A549 (cell line): ENCODE measurements around the gene PIGS. TPM values are rescaled to one million over a fixed set of nuclear protein-coding genes. Genes with fewer than 3 reads are reported as not detected.
A peak's percentile ranks its signal among the peaks of the same experiment; 100 is the strongest.

ENCODE experiments used
- ATAC-seq, 2 experiments: fragments of 200-7000 bp in 1 of 2; fragments of >200 bp in 1 of 2; cut with Nextera tagmentation in 1 of 2; cut with Tn5 transposase in 1 of 2; 3 replicates each; pipeline versions ENCODE4 v1.8.0 to v1.9.1; 2018 to 2020; ENCODE audit warnings: mild to moderate bottlenecking in 1 of 2, moderate library complexity in 1 of 2
- CTCF ChIA-PET: fragments of 300-600 bp; sonication (Branson Sonifier 250); formaldehyde crosslinking; extraction: SDS; loops from one replicate; lab custom pipeline; 2021; ENCODE audit warnings: antibody characterized with exemption, inconsistent platforms; lab: Yijun Ruan, JAX
- POLR2A ChIA-PET: fragments of 350-600 bp; formaldehyde crosslinking; extraction: SDS; loops from one replicate; lab custom pipeline; 2021; ENCODE audit warnings: antibody characterized with exemption, inconsistent platforms; lab: Yijun Ruan, JAX
- DNase-seq, 2 experiments: peaks; one replicate each; pipeline versions ENCODE4 v3.0.0 to v3.0.0-alpha.2; 2011 to 2016; ENCODE audit warnings: low read depth in 1 of 2, low spot score in 1 of 2
- FAIRE-seq: peaks from 2 replicates; lab custom pipeline; 2011; peaks lifted over from hg19 to GRCh38; lab: Jason Lieb, UNC
- H3K27ac ChIP-seq, 2 experiments: fragments of >200 bp; sonication (Bioruptor Twin); formaldehyde crosslinking; 3 replicates each; pipeline ENCODE4 v1.5.1; 2016 to 2017
- H3K4me1 ChIP-seq: fragments of >200 bp; sonication (Bioruptor Twin); formaldehyde crosslinking; 3 replicates; pipeline ENCODE4 v1.6.1; 2016
- H3K4me2 ChIP-seq: fragments of >200 bp; sonication (Bioruptor Twin); formaldehyde crosslinking; 3 replicates; pipeline ENCODE4 v1.6.1; 2016
- H3K4me3 ChIP-seq: fragments of >200 bp; sonication (Bioruptor Twin); formaldehyde crosslinking; 3 replicates; pipeline ENCODE4 v1.5.1; 2016
- H3K9me3 ChIP-seq: fragments of >200 bp; sonication (Bioruptor Twin); formaldehyde crosslinking; 3 replicates; pipeline ENCODE4 v1.6.1; 2016
- BHLHE40 ChIP-seq: IDR thresholded peaks from 2 replicates; pipeline ENCODE4 v1.6.1; 2012; ENCODE audit warnings: low read depth, low read length, inconsistent platforms
- CBX8 ChIP-seq: fragments of 200-600 bp; sonication (generic); IDR thresholded peaks from 2 replicates; pipeline ENCODE4 v1.6.1; 2016
- CTCF ChIP-seq: fragments of >200 bp; sonication (Bioruptor Twin); formaldehyde crosslinking; IDR thresholded peaks from 3 replicates; pipeline ENCODE4 v1.5.1; 2016
- FOSL2 ChIP-seq, 2 experiments: fragments of 450-650 bp in 1 of 2; fragments of >200 bp in 1 of 2; sonication (Bioruptor Twin) in 1 of 2; formaldehyde crosslinking; IDR thresholded peaks; 2 replicates each; pipeline versions ENCODE4 v1.5.0 to v1.6.1; 2016 to 2020; ENCODE audit warnings: mild to moderate bottlenecking in 1 of 2, moderate library complexity in 1 of 2
- FOXS1 ChIP-seq: fragments of 250-450 bp; sonication (Bioruptor Pico); IDR thresholded peaks from 2 replicates; pipeline ENCODE4 v1.5.0; 2020; ENCODE audit warnings: mild to moderate bottlenecking, moderate library complexity
- GATA3 ChIP-seq: IDR thresholded peaks from 2 replicates; pipeline ENCODE4 v1.6.1; 2012; ENCODE audit warnings: borderline replicate concordance
- KDM1A ChIP-seq: fragments of 200-600 bp; sonication (generic); IDR thresholded peaks from 2 replicates; pipeline ENCODE4 v1.6.1; 2016; ENCODE audit warnings: low read depth, mild to moderate bottlenecking
- KDM5A ChIP-seq: fragments of 200-600 bp; sonication (generic); IDR thresholded peaks from 2 replicates; pipeline ENCODE4 v1.6.1; 2016; ENCODE audit warnings: antibody characterized with exemption, mild to moderate bottlenecking
- MAFK ChIP-seq: fragments of 450-650 bp; IDR thresholded peaks from 2 replicates; pipeline ENCODE4 v1.6.1; 2014; ENCODE audit not compliant: partially characterized antibody
- MAZ ChIP-seq: fragments of 150-350 bp; IDR thresholded peaks from 2 replicates; pipeline ENCODE4 v1.6.1; 2014; ENCODE audit warnings: antibody characterized with exemption, low read depth, low read length, borderline replicate concordance
- MYC ChIP-seq: IDR thresholded peaks from 2 replicates; pipeline ENCODE4 v1.6.1; 2012; ENCODE audit warnings: mild to moderate bottlenecking, inconsistent platforms, low read length, improper control_type of control experiment, borderline replicate concordance
- NPAS2 ChIP-seq: fragments of 250-450 bp; sonication (Bioruptor Pico); IDR thresholded peaks from 2 replicates; pipeline ENCODE4 v1.8.0; 2022; ENCODE audit warnings: mild to moderate bottlenecking, moderate library complexity, borderline replicate concordance
- PBX3 ChIP-seq: IDR thresholded peaks from 2 replicates; pipeline ENCODE4 v1.6.1; 2012
- POLR2A ChIP-seq: IDR thresholded peaks from 2 replicates; pipeline ENCODE4 v1.6.1; 2012; ENCODE audit warnings: mild to moderate bottlenecking, low read length
- RCOR1 ChIP-seq: fragments of 150-350 bp; IDR thresholded peaks from 2 replicates; pipeline ENCODE4 v1.6.1; 2014; ENCODE audit warnings: antibody characterized with exemption, low read length, low read depth
- ZNF302 ChIP-seq: fragments of 250-450 bp; sonication (Bioruptor Pico); IDR thresholded peaks from 2 replicates; pipeline ENCODE4 v1.9.0; 2021; ENCODE audit warnings: inconsistent platforms, mild to moderate bottlenecking, moderate library complexity
- WGBS: methylation state at CpG from one replicate; pipeline ENCODE4 v1.1.6; 2017; ENCODE audit errors: missing lambda C conversion rate; 5-methylcytosine and 5-hydroxymethylcytosine counted together
- polyA plus RNA-seq, 4 experiments: library from polyadenylated mRNA; depleted of rRNA in 3 of 4; stranded (reverse); fragments of >200 nt; fragmentation: RNase III in 1 of 4; extraction: RNeasy Plus Mini Kit Qiagen cat#74134 plus additional on column Dnase treatment in 1 of 4; gene quantifications; 2 replicates in 3 of 4; 3 replicates in 1 of 4; pipeline ENCODE4 v1.2.3, GENCODE V29; 2011 to 2017
- TF ChIP-seq, protein P1 (sequence below): fragments of >200 bp; sonication (Bioruptor Twin); formaldehyde crosslinking; IDR thresholded peaks from 3 replicates; pipeline ENCODE4 v1.6.1; 2016

PIGS gene
- polyA plus RNA-seq, 2 of the 4 experiments (the other 2 are of a cell fraction), result 50.0 to 53.2 TPM

- Histone ChIP-seq H3K4me1 (no peaks in the 10 kb centered on the region), H3K9me3 (peaks cover 7% of the 10 kb centered on the region; the same call in 2 of the 3 replicates), H3K27ac (no peak overlapping the region), H3K4me2 (no peak overlapping the region), H3K4me3 (no peak overlapping the region)
- TF ChIP-seq MAFK, result no peak
- TF ChIP-seq PBX3, result no peak
- no peak for TF ChIP-seq MYC
- 52% methylated on average over 6 of the region's 7 CpGs for WGBS
- POLR2A ChIA-PET, result no interaction called here
- ATAC-seq (no peak), FAIRE-seq (no peak), DNase-seq (no peak)
- CTCF ChIA-PET, result interaction anchor here (0.7 to 13.4 kb wide), 3 partner anchors 10 to 27 kb away, joined by 3 to 153 read pairs (median 5); no protein-coding TSS in a partner anchor
Measured at GRCh38 chr17:28513476-28513875, 57.8 kb downstream of the PIGS start.

DNA sequence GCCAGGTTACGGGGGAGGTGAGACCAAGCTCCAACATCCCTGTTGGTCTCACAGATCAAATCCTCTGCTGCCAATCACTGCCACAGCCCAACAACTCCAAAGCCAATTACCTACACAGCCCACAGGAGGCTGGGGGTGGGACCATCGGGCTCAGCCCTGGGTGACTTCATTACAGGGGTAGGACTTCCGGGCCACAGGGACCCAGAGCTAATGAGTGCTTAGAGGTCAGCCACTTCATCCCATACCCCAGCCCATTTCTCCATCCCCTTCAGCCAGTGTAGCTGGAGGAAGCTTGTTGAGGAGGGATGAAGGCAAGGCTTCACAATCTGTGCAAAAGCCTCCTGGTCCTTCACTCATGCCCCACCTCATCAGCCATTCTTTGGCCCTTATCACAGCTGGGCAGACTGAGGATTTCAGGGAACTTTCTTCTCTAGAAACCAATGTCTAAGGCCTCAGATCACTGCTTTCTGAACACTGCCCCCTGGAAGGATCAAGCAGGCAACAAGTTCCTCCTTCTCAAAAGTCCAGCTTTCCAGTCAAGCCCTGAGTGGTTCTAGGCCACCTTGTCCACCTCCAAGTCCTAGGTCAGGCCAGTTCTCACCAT is 59.4 kb downstream of the PIGS start:
- no peak for ATAC-seq
- 64% methylated on average over 3 of the region's 3 CpGs for WGBS
- POLR2A ChIA-PET, result no interaction called here

DNA sequence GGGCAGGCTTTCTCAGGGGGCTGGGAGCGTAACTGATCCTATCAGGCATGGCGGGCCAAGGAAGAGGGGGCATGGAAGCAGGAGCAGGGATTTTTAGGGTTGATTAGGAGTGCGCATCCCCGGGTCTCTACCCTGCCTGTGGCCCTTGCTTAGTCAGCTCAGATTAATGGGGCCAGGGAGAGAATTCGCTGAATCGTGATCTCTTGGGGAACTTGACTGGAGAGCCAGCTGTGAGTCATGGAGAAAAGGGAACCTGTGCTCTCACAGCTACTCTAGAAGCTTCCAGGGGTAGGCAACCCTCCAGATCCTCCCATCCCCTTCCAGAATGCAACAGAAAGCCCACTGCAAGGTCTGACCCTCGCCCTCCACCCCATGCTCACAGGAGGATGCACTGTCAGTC is 61.5 kb downstream of the PIGS start:
- H3K27ac ChIP-seq, result no peak overlapping the region
- 45% methylated on average over 7 of the region's 7 CpGs for WGBS
- CTCF ChIA-PET, result interaction anchor here (0.7 to 13.4 kb wide), 3 partner anchors 8 to 14 kb away, joined by 3 to 153 read pairs (median 3); no protein-coding TSS in a partner anchor
- POLR2A ChIA-PET, result no interaction called here
- H3K4me3 ChIP-seq, result no peak overlapping the region
- ATAC-seq (no peak), FAIRE-seq (no peak), DNase-seq (no peak)
- H3K4me1 ChIP-seq, result no peaks in the 10 kb centered on the region
- H3K4me2 ChIP-seq, result no peak overlapping the region
- no peaks in the 10 kb centered on the region; the same call in 2 of the 3 replicates for H3K9me3 ChIP-seq
- TF ChIP-seq RCOR1 (no peak), MAFK (peak; percentile 56)

More for the DNA sequence above, 59.4 kb downstream of the PIGS start:
- H3K4me1 ChIP-seq, result no peaks in the 10 kb centered on the region
- FAIRE-seq, result no peak
- no peak overlapping the region for H3K4me2 ChIP-seq
- H3K27ac ChIP-seq, result no peak overlapping the region
- peaks cover 7% of the 10 kb centered on the region; the same call in 1 of the 3 replicates for H3K9me3 ChIP-seq
- DNase-seq, result no peak
- CTCF ChIA-PET, result interaction anchor here (1.1 to 13.4 kb wide), 6 partner anchors 8 to 35 kb away, joined by 3 to 153 read pairs (median 6); no protein-coding TSS in a partner anchor
- H3K4me3 ChIP-seq, result no peak overlapping the region
- no peak for TF ChIP-seq MAFK
- TF ChIP-seq, protein P1, sequence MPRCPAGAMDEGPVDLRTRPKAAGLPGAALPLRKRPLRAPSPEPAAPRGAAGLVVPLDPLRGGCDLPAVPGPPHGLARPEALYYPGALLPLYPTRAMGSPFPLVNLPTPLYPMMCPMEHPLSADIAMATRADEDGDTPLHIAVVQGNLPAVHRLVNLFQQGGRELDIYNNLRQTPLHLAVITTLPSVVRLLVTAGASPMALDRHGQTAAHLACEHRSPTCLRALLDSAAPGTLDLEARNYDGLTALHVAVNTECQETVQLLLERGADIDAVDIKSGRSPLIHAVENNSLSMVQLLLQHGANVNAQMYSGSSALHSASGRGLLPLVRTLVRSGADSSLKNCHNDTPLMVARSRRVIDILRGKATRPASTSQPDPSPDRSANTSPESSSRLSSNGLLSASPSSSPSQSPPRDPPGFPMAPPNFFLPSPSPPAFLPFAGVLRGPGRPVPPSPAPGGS, result no peak
- no peak for TF ChIP-seq POLR2A
- no peak for TF ChIP-seq FOSL2 (IDR thresholded peaks at IDR 0.05)
- no peak for TF ChIP-seq FOSL2 (CRISPR knock-in tag; IDR thresholded peaks at IDR 0.05)
- no peak for TF ChIP-seq GATA3

DNA sequence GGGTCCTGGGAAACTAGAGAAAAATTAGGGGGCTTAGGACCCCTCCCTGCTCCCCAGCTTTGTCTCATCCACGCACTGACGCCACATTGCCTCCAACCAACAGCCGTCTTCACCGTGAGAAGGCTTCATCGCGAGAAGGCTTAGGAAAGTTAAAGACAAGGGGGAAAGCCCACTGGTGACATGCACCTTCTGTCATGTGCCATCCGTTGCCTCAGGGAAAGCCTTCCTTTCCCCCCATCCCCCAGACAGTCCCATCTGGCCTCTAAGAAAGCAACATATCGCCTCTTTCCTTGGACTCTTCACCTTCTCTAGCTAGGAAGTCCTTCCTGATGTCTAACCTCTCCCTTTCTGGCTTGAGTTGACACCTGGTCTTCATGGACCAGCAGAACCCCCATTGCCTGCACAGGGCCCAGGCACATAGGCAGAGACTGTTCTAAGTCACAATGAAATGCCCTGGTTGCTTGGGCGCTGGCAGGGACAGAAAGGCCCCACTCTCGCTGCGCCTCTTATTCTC is 63.1 kb downstream of the PIGS start:
- Histone ChIP-seq H3K4me2 (no peak overlapping the region), H3K27ac (no peak overlapping the region), H3K4me3 (no peak overlapping the region), H3K9me3 (no peaks in the 10 kb centered on the region), H3K4me1 (no peaks in the 10 kb centered on the region)
- CTCF ChIA-PET, result interaction anchor here (0.9 to 13.4 kb wide), 3 partner anchors 13 to 39 kb away, joined by 3 to 153 read pairs (median 3); no protein-coding TSS in a partner anchor
- 70% methylated on average over 11 of the region's 11 CpGs for WGBS
- FAIRE-seq, result no peak
- POLR2A ChIA-PET, result no interaction called here
- no peak for DNase-seq
- no peak for TF ChIP-seq CTCF
- TF ChIP-seq ZNF302 (CRISPR knock-in tag), result no peak
- TF ChIP-seq KDM1A, result no peak
- TF ChIP-seq BHLHE40, result no peak
- TF ChIP-seq FOXS1 (CRISPR knock-in tag), result no peak
- TF ChIP-seq, protein P1, result no peak
- TF ChIP-seq MYC, result no peak
- TF ChIP-seq NPAS2, result no peak
- TF ChIP-seq CBX8, result no peak
- TF ChIP-seq MAZ, result no peak
- TF ChIP-seq KDM5A, result no peak
- ATAC-seq, result no peak
